ENCODE results near the gene EGFL6.

EGFL6 gene

GRCh38 chrX:13587786-13588477, 18.5 kb downstream of the EGFL6 start:
- DNase-seq (ENCODE audit: low read depth), result no peak
- no peak overlapping the region for H3K4me3 ChIP-seq (ENCODE audit: low read depth, low read length)
- TF ChIP-seq CTCF (IDR thresholded peaks at IDR 0.05; ENCODE audit: low read depth, low read length, missing control alignments), result no peak
- in situ Hi-C loops (cut with HindIII; ENCODE audit: low sequenced_read_pairs), result no loop called here

- DNase-seq (ENCODE audit: low read depth), result no peak
- in situ Hi-C loops (cut with HindIII; ENCODE audit: low sequenced_read_pairs), result no loop called here
- TF ChIP-seq CTCF (IDR thresholded peaks at IDR 0.05; ENCODE audit: low read depth, low read length, missing control alignments), result no peak
- H3K4me3 ChIP-seq (ENCODE audit: low read depth, low read length), result no peak overlapping the region
Observed at GRCh38 chrX:13590207-13590606, 20.8 kb downstream of the EGFL6 start.

GRCh38 chrX:13590914-13591313, 21.5 kb downstream of the EGFL6 start:
- DNase-seq (ENCODE audit: low read depth), result no peak
- in situ Hi-C loops (cut with HindIII; ENCODE audit: low sequenced_read_pairs), result no loop called here
- H3K4me3 ChIP-seq (ENCODE audit: low read depth, low read length), result no peak overlapping the region
- TF ChIP-seq CTCF (IDR thresholded peaks at IDR 0.05; ENCODE audit: low read depth, low read length, missing control alignments), result no peak

GRCh38 chrX:13597874-13598273, 28.5 kb downstream of the EGFL6 start:
- no peak for DNase-seq (ENCODE audit: low read depth)
- in situ Hi-C loops (cut with HindIII; ENCODE audit: low sequenced_read_pairs), result no loop called here
- no peak for TF ChIP-seq CTCF (IDR thresholded peaks at IDR 0.05; ENCODE audit: low read depth, low read length, missing control alignments)
- no peak overlapping the region for H3K4me3 ChIP-seq (ENCODE audit: low read depth, low read length)

- H3K4me3 ChIP-seq (ENCODE audit: low read depth, low read length), result no peak overlapping the region
- in situ Hi-C loops (cut with HindIII; ENCODE audit: low sequenced_read_pairs), result no loop called here
- DNase-seq (ENCODE audit: low read depth), result no peak
- peak; percentile 29 for TF ChIP-seq CTCF (IDR thresholded peaks at IDR 0.05; ENCODE audit: low read depth, low read length, missing control alignments)
Observed at GRCh38 chrX:13598877-13599276, 29.5 kb downstream of the EGFL6 start.

- in situ Hi-C loops (cut with HindIII; ENCODE audit: low sequenced_read_pairs), result no loop called here
- H3K4me3 ChIP-seq (ENCODE audit: low read depth, low read length), result no peak overlapping the region
- DNase-seq (ENCODE audit: low read depth), result no peak
- TF ChIP-seq CTCF (IDR thresholded peaks at IDR 0.05; ENCODE audit: low read depth, low read length, missing control alignments), result no peak
Observed at GRCh38 chrX:13599491-13599890, 30.1 kb downstream of the EGFL6 start.

Data from astrocyte of the cerebellum (primary cell).